ENCODE data around the gene USPL1. TPM values are rescaled to one million over a fixed set of nuclear protein-coding genes. Genes with fewer than 3 reads are reported as not detected.

The USPL1 gene
- total RNA-seq (10 to 100 TPM; 30.4 to 31.8 TPM), polyA plus RNA-seq (10 to 100 TPM; 13.5 to 15.1 TPM)

DNA sequence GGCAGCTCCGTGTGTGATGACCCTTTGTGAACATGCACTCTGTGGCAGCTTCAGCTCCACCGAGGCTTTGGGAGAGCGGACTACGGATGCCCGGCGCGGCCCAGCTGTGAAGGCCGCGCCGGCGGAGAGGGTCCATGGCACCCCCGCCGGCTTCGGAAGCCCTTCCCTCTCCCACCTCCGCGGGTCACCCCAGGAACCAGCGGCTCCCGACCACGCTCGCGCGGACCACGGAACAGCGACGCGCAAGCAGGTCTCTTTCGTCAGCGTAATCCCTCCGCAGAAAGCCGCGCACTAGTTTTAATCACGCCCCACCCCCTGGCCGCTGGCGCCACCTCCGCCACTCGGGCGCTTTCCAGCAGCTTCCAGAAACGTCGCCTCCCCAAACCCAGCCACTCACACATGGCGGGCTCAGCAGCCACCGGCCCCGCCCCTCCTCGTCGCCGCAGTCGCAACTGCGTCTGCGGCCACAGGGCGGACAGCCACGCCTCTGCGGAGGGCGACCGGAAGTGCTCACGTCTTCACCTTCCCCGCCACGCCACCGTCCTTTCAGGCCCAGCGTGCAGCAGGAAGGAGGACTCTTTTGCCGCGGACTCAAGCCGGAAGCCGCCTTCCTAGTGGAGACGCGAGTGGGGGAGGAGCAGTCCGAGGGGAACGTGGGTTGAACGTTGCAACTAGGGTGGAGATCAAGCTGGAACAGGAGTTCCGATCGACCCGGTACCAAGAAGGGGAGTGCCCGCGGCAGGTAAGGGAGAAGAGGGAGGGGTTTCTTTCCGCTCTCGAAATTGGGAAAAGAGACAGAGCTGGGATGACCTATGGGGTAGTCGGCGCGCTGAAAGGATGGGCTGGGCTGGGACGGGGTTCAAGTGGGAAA, at the start of gene USPL1:
Gene USPL1 (plus strand): TSS at position 606 of the 871 bp plus-strand sequence. CDS start 3,221 bp downstream, outside the sequence.
- POLR2A ChIA-PET (ENCODE audit: partially characterized antibody) = interaction anchor here (0.6 to 4.8 kb wide), 54 partner anchors 10 to 768 kb away, joined by 3 to 90 read pairs (median 5); partner anchors contain the start of genes ALOX5AP, HMGB1, KATNAL1 and UBL3
- Mint-ChIP-seq H3K4me3 (no peak within 1 kb of the TSS), H3K9me3 (no peaks in the 10 kb centered on the region), H3K4me1 (peaks cover 15 to 27% (median 25%) of the 10 kb centered on the region in 4 donors), H3K27me3 (no peaks in the 10 kb centered on the region), H3K36me3 (peaks cover 4 to 16% of the 10 kb centered on the region in 2 donors), H3K27ac (no peak within 1 kb of the TSS)
- peaks cover 7% of the 10 kb centered on the region for H3K36me3 ChIP-seq (ENCODE audit: insufficient read depth, low read length)
- no peaks in the 10 kb centered on the region for H3K27me3 ChIP-seq (ENCODE audit: insufficient read depth, low read length)
- CTCF ChIA-PET (ENCODE audit: partially characterized antibody) = interaction anchor here (0.6 to 2.0 kb wide), 7 partner anchors 13 to 485 kb away, joined by 3 to 5 read pairs (median 3); no protein-coding TSS in a partner anchor
- no peaks in the 10 kb centered on the region for H3K9me3 ChIP-seq (ENCODE audit: control insufficient read depth in 1 of 2, low read length in 2 of 2)
- H3K27ac ChIP-seq (ENCODE audit: low read depth, low read length) = peak within 1 kb of the TSS; percentile 94
- intact Hi-C loops (cut with micrococcal nuclease) = loop anchor here (1.0 to 10.0 kb wide), 16 partner anchors 9 to 1023 kb away; partner anchors contain the start of genes KATNAL1, SLC7A1, UBE2L5 and UBL3
- peak; percentile 97 to 99 (median 98) for DNase-seq
- H3K4me3 ChIP-seq (ENCODE audit: low read length in 2 of 2) = peak within 1 kb of the TSS; percentile 98 to 99
- peaks cover 40% of the 10 kb centered on the region for H3K4me1 ChIP-seq (ENCODE audit: insufficient read depth, low read length)

DNA sequence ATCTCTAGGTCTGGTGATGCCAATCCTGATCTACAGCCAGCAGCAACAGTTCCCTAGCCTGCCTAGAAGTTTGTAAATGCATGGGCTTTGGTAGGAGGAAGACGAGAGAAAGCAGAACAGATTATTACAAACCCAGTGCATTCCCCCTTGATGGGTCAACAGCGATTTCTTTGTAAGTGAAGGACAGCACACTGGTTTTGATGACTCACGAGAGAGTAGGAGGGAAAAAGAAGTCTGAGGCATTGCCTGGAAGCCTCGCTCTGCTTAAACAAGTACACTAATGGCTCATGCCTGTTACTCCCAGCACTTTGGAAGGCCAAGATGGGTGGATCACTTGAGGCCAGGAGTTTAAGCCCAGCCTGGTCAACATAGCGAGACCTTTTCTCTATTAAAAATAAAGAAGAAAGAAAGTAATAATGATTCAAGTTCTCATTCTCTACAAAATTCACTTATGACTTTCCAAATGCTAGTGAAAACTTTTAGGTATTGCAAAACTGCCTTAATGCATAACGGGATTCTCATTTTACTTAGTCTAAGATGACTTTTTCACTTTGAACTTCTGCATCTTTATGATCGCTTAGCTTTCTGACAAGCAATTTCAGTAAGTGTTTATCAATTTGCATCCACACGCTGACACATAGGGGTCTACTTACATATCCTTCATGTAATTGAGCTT, 47.7 kb upstream of the USPL1 start:
- Histone ChIP-seq H3K27me3 (ENCODE audit: insufficient read depth, low read length) (no peaks in the 10 kb centered on the region), H3K4me3 (ENCODE audit: low read length in 2 of 2) (no peak overlapping the region), H3K36me3 (ENCODE audit: insufficient read depth, low read length) (no peaks in the 10 kb centered on the region), H3K27ac (ENCODE audit: low read depth, low read length) (no peak overlapping the region), H3K4me1 (ENCODE audit: insufficient read depth, low read length) (peaks cover 13% of the 10 kb centered on the region), H3K9me3 (ENCODE audit: control insufficient read depth in 1 of 2, low read length in 2 of 2) (no peaks in the 10 kb centered on the region)
- Mint-ChIP-seq H3K36me3 (no peaks in the 10 kb centered on the region), H3K4me3 (no peak overlapping the region), H3K9me3 (no peaks in the 10 kb centered on the region), H3K27me3 (no peaks in the 10 kb centered on the region), H3K27ac (peak overlapping the region in 1 of 7 donors; percentile 12), H3K4me1 (peaks cover 14 to 27% (median 16%) of the 10 kb centered on the region in 4 donors)
- no peak for DNase-seq
- POLR2A ChIA-PET (ENCODE audit: partially characterized antibody) = interaction anchor here (1.1 to 1.4 kb wide), 2 partner anchors 48 to 104 kb away, joined by 3 to 5 read pairs; partner anchors contain the start of genes HMGB1 and USPL1
- intact Hi-C loops (cut with micrococcal nuclease) = loop anchor here (5.0 to 10.0 kb wide), 3 partner anchors 195 to 725 kb away; no protein-coding TSS in a partner anchor
- CTCF ChIA-PET (ENCODE audit: partially characterized antibody) = interaction anchor here (1.0 to 2.9 kb wide), 4 partner anchors 9 to 196 kb away, joined by 3 to 11 read pairs (median 4); no protein-coding TSS in a partner anchor

DNA sequence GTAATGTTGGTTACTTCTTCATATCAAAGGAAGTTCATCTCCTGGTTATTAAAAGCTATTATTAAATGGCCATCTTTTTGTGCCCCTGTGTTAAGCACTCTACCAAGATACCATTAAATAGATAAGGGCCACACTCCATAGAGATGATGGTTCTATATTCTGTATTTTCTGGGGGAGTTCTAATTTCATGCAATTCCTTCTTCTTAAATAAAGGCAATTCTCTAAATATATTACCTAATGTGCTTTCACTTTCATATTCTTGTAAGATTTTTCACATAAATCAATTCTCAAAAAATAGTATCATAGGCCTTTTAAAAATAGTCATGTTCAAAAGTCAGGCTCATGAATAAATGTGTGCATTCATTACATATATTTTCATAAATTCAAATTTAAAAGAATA, 47.0 kb upstream of the USPL1 start:
- Histone ChIP-seq H3K4me1 (ENCODE audit: insufficient read depth, low read length) (peaks cover 14% of the 10 kb centered on the region), H3K27me3 (ENCODE audit: insufficient read depth, low read length) (no peaks in the 10 kb centered on the region), H3K27ac (ENCODE audit: low read depth, low read length) (no peak overlapping the region), H3K36me3 (ENCODE audit: insufficient read depth, low read length) (no peaks in the 10 kb centered on the region), H3K4me3 (ENCODE audit: low read length in 2 of 2) (no peak overlapping the region), H3K9me3 (ENCODE audit: control insufficient read depth in 1 of 2, low read length in 2 of 2) (no peaks in the 10 kb centered on the region)
- peak overlapping the region in 2 of 7 donors; percentile 3 to 12 for H3K27ac Mint-ChIP-seq
- peaks cover 14 to 27% (median 16%) of the 10 kb centered on the region in 4 donors for H3K4me1 Mint-ChIP-seq
- H3K27me3 Mint-ChIP-seq = no peaks in the 10 kb centered on the region
- POLR2A ChIA-PET (ENCODE audit: partially characterized antibody) = interaction anchor here (1.1 to 1.4 kb wide), 2 partner anchors 47 to 105 kb away, joined by 3 to 5 read pairs; partner anchors contain the start of genes HMGB1 and USPL1
- intact Hi-C loops (cut with micrococcal nuclease) = loop anchor here (5.0 to 10.0 kb wide), 3 partner anchors 196 to 726 kb away; no protein-coding TSS in a partner anchor
- H3K9me3 Mint-ChIP-seq = no peaks in the 10 kb centered on the region
- CTCF ChIA-PET (ENCODE audit: partially characterized antibody) = interaction anchor here (0.6 to 2.9 kb wide), 7 partner anchors 9 to 232 kb away, joined by 3 to 11 read pairs (median 4); no protein-coding TSS in a partner anchor
- DNase-seq = no peak
- H3K36me3 Mint-ChIP-seq = no peaks in the 10 kb centered on the region
- H3K4me3 Mint-ChIP-seq = no peak overlapping the region

DNA sequence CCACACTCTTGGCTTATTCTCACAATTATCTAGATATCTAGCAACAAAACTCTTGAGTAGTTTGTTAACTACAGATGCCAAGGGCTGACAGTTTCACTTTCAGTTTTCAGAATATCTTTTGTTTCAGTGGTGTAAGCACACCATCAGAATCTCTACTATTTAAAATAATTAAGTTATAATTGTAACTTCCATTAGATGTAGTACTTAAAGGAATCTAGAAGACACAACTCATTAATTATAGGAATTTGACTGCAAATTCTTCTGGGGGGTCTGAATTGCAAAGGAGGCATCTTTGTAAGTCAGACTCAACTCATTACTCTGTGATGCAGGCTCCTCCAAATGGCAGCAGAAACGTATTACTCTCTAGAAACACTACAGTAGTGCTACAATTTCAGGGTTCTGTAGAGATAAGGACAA, 44.9 kb upstream of the USPL1 start:
- H3K27ac Mint-ChIP-seq = peak overlapping the region; percentile 56 to 94 (median 91)
- no peaks in the 10 kb centered on the region for H3K27me3 ChIP-seq (ENCODE audit: insufficient read depth, low read length)
- H3K4me1 Mint-ChIP-seq = peaks cover 28 to 47% (median 33%) of the 10 kb centered on the region in 4 donors
- peak overlapping the region; percentile 67 to 88 (median 79) for H3K4me3 Mint-ChIP-seq
- intact Hi-C loops (cut with micrococcal nuclease) = loop anchor here (1.0 to 10.0 kb wide), 6 partner anchors 108 to 728 kb away; partner anchors contain the start of gene HMGB1
- ChIA-PET CTCF (ENCODE audit: partially characterized antibody) (interaction anchor here (0.7 to 2.9 kb wide), 11 partner anchors 9 to 440 kb away, joined by 3 to 11 read pairs (median 4); no protein-coding TSS in a partner anchor), POLR2A (ENCODE audit: partially characterized antibody) (interaction anchor here (0.9 to 1.5 kb wide), 7 partner anchors 43 to 426 kb away, joined by 3 to 7 read pairs (median 4); partner anchors contain the start of gene HMGB1)
- H3K27ac ChIP-seq (ENCODE audit: low read depth, low read length) = peak overlapping the region; percentile 62
- no peaks in the 10 kb centered on the region for H3K27me3 Mint-ChIP-seq
- H3K9me3 Mint-ChIP-seq = no peaks in the 10 kb centered on the region
- H3K4me3 ChIP-seq (ENCODE audit: low read length in 2 of 2) = peak overlapping the region; percentile 37 to 64
- no peaks in the 10 kb centered on the region for H3K36me3 Mint-ChIP-seq
- no peaks in the 10 kb centered on the region for H3K36me3 ChIP-seq (ENCODE audit: insufficient read depth, low read length)
- H3K4me1 ChIP-seq (ENCODE audit: insufficient read depth, low read length) = peaks cover 36% of the 10 kb centered on the region
- no peaks in the 10 kb centered on the region for H3K9me3 ChIP-seq (ENCODE audit: control insufficient read depth in 1 of 2, low read length in 2 of 2)
- DNase-seq = peak; percentile 33 to 53 (median 43)

DNA sequence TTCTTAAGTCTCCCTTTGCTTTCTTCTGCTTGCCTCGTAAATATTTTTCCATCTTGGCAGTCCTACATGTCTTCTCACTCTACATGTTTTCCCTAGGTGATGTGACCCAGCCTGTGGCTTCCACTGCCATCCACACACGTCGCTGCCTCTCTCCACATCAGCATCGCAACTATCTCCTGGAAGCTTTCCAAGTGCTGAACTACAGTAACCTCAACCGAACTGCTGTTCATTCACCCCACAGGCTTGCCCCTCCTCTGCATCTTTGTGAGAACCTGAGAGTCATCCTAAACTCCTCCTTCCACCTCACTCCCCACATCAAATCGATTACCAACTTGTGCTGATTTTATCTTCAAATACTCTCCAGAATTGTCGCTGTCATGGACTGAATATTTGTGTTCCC, 41.2 kb upstream of the USPL1 start:
- H3K27me3 Mint-ChIP-seq = no peaks in the 10 kb centered on the region
- Histone ChIP-seq H3K4me1 (ENCODE audit: insufficient read depth, low read length) (peaks cover 37% of the 10 kb centered on the region), H3K9me3 (ENCODE audit: control insufficient read depth in 1 of 2, low read length in 2 of 2) (no peaks in the 10 kb centered on the region), H3K36me3 (ENCODE audit: insufficient read depth, low read length) (no peaks in the 10 kb centered on the region), H3K4me3 (ENCODE audit: low read length in 2 of 2) (no peak overlapping the region), H3K27me3 (ENCODE audit: insufficient read depth, low read length) (no peaks in the 10 kb centered on the region), H3K27ac (ENCODE audit: low read depth, low read length) (no peak overlapping the region)
- H3K4me1 Mint-ChIP-seq = peaks cover 26 to 48% (median 33%) of the 10 kb centered on the region in 4 donors
- H3K27ac Mint-ChIP-seq = peak overlapping the region; percentile 11 to 88 (median 45)
- H3K4me3 Mint-ChIP-seq = peak overlapping the region; percentile 8 to 74 (median 26)
- peak; percentile 73 to 90 (median 81) for DNase-seq
- CTCF ChIA-PET (ENCODE audit: partially characterized antibody) = interaction anchor here (2.8 to 2.9 kb wide), 2 partner anchors 12 to 444 kb away, joined by 9 to 10 read pairs; no protein-coding TSS in a partner anchor
- POLR2A ChIA-PET (ENCODE audit: partially characterized antibody) = interaction anchor here (1.5 to 2.5 kb wide), 2 partner anchors 32 to 41 kb away, joined by 5 to 24 read pairs; partner anchors contain the start of gene USPL1
- intact Hi-C loops (cut with micrococcal nuclease) = loop anchor here (10.0 kb wide), 2 partner anchors 202 to 732 kb away; no protein-coding TSS in a partner anchor
- H3K36me3 Mint-ChIP-seq = no peaks in the 10 kb centered on the region
- H3K9me3 Mint-ChIP-seq = no peaks in the 10 kb centered on the region

DNA sequence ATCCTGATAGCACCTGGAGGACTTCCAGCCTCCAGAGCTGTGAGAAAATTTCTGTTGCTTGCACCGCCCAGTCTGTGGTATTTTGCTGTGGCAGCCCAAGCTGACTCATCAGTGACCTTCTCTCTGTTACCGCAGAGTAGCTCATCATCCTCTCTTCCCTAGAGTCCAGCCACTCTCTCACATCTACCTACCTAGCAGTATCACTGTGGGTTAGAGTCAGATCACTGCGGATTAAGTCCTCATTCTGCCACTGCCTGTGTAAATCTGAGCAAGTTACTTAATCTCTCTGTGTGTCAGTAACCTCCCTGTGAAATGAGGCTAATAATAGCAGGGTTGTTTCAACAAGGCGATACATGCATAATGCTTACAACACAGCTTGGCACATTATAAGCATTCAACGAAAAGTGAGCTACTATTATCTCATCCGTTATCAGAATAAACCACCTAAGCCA, 40.3 kb upstream of the USPL1 start:
- no peaks in the 10 kb centered on the region for H3K9me3 Mint-ChIP-seq
- no peaks in the 10 kb centered on the region for H3K27me3 ChIP-seq (ENCODE audit: insufficient read depth, low read length)
- POLR2A ChIA-PET (ENCODE audit: partially characterized antibody) = interaction anchor here (0.6 to 2.5 kb wide), 5 partner anchors 31 to 445 kb away, joined by 3 to 24 read pairs (median 3); partner anchors contain the start of gene USPL1
- no peaks in the 10 kb centered on the region for H3K9me3 ChIP-seq (ENCODE audit: control insufficient read depth in 1 of 2, low read length in 2 of 2)
- H3K4me1 Mint-ChIP-seq = peaks cover 22 to 40% (median 27%) of the 10 kb centered on the region in 4 donors
- H3K4me3 Mint-ChIP-seq = peak overlapping the region in 5 of 8 donors; percentile 23 to 74 (median 36)
- H3K27me3 Mint-ChIP-seq = no peaks in the 10 kb centered on the region
- H3K36me3 ChIP-seq (ENCODE audit: insufficient read depth, low read length) = no peaks in the 10 kb centered on the region
- no peaks in the 10 kb centered on the region for H3K36me3 Mint-ChIP-seq
- no peak overlapping the region for H3K4me3 ChIP-seq (ENCODE audit: low read length in 2 of 2)
- intact Hi-C loops (cut with micrococcal nuclease) = loop anchor here (1.0 to 10.0 kb wide), 3 partner anchors 40 to 733 kb away; partner anchors contain the start of gene USPL1
- CTCF ChIA-PET (ENCODE audit: partially characterized antibody) = interaction anchor here (0.7 to 2.9 kb wide), 6 partner anchors 13 to 445 kb away, joined by 3 to 10 read pairs (median 4); no protein-coding TSS in a partner anchor
- DNase-seq = peak; percentile 7 to 76 (median 17)
- H3K27ac ChIP-seq (ENCODE audit: low read depth, low read length) = no peak overlapping the region
- peaks cover 31% of the 10 kb centered on the region for H3K4me1 ChIP-seq (ENCODE audit: insufficient read depth, low read length)
- peak overlapping the region; percentile 11 to 89 (median 58) for H3K27ac Mint-ChIP-seq
